ENCODE results near the gene ASCL3. TPM values are rescaled to one million over a fixed set of nuclear protein-coding genes. Genes with fewer than 3 reads are reported as not detected.
"Not testable (repeated sequence)": the region's sequence is repeated elsewhere in the genome, so short reads cannot be mapped to it uniquely, and the experiment has no call there.

Gene ASCL3
- total and polyA plus RNA-seq, 10 of the 15 experiments (the other 5 are each of a cell fraction or from before 2014, with no cell fraction given), result not detected

DNA sequence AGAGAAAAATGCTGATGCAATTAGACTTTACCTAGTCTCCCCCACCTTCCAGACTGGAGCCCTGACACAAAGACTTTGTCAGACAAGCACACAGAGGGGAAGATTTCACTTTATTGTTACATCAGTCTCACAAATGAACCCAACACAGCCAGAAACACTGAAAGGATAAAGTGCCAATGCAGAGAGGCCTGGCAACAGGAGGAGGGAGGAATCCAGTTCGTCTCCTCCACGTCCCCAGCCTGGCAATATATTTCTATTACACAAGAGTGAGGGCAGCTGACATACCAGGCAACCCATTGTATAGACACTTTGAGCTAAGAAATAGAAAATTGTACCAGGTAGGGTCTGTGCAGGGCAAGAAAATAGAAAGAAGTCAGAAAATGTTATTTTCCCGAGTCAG lies 37.7 kb upstream of the ASCL3 start:
- WGBS (ENCODE audit: insufficient coverage, insufficient replicate concordance, low lambda C conversion rate, missing lambda C conversion rate), result 55% methylated on average over 3 of the region's 3 CpGs
- in situ Hi-C loops (cut with MboI) (no loop called here), intact Hi-C loops (cut with micrococcal nuclease; ENCODE audit: unreplicated experiment) (no loop called here)
- Histone ChIP-seq H3K9me3 (replicated peaks; ENCODE audit: control insufficient read depth, insufficient read depth, low read length) (no peaks in the 10 kb centered on the region), H3K4me1 (ENCODE audit: control insufficient read depth, insufficient read depth, low read length) (no peaks in the 10 kb centered on the region), H3K4me2 (ENCODE audit: control insufficient read depth, insufficient read depth) (no peak overlapping the region), H3K4me3 (no peak overlapping the region), H3K79me2 (ENCODE audit: control insufficient read depth, insufficient read depth, low read length) (no peaks in the 10 kb centered on the region), H3K27me3 (replicated peaks in 1 of 2; ENCODE audit: control insufficient read depth in 2 of 2, insufficient read depth in 2 of 2, low read length in 1 of 2) (no peaks in the 10 kb centered on the region), H2AFZ (ENCODE audit: control insufficient read depth, low read depth, low read length) (no peak overlapping the region), H3K36me3 (ENCODE audit: control insufficient read depth in 2 of 2, insufficient read depth in 2 of 2, low read length in 1 of 2) (no peaks in the 10 kb centered on the region), H3K27ac (ENCODE audit: control insufficient read depth, insufficient read depth) (no peak overlapping the region), H3K9ac (ENCODE audit: control insufficient read depth, insufficient read depth, low read length) (no peak overlapping the region), H4K20me1 (ENCODE audit: control insufficient read depth, insufficient read depth) (no peaks in the 10 kb centered on the region)
- no TSS peak for BruUV-seq (replicated peaks)
- ATAC-seq (no peak), DNase-seq (ENCODE audit: low read depth, low spot score) (no peak), FAIRE-seq (no peak)
- POLR2A ChIA-PET, result interaction anchor here (0.6 kb wide), 1 partner anchor 366 kb away, joined by 3 read pairs; no protein-coding TSS in a partner anchor
- no peak for TF ChIP-seq NR2C1 (IDR thresholded peaks at IDR 0.05)
- TF ChIP-seq ZNF384 (IDR thresholded peaks at IDR 0.05; ENCODE audit: borderline replicate concordance, low read depth, low read length), result no peak
- TF ChIP-seq, protein P1, sequence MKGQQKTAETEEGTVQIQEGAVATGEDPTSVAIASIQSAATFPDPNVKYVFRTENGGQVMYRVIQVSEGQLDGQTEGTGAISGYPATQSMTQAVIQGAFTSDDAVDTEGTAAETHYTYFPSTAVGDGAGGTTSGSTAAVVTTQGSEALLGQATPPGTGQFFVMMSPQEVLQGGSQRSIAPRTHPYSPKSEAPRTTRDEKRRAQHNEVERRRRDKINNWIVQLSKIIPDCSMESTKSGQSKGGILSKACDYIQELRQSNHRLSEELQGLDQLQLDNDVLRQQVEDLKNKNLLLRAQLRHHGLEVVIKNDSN (IDR thresholded peaks at IDR 0.05; ENCODE audit: borderline replicate concordance, extremely low read length, insufficient read depth, low read depth, low read length), result no peak
- TF ChIP-seq, protein P2, sequence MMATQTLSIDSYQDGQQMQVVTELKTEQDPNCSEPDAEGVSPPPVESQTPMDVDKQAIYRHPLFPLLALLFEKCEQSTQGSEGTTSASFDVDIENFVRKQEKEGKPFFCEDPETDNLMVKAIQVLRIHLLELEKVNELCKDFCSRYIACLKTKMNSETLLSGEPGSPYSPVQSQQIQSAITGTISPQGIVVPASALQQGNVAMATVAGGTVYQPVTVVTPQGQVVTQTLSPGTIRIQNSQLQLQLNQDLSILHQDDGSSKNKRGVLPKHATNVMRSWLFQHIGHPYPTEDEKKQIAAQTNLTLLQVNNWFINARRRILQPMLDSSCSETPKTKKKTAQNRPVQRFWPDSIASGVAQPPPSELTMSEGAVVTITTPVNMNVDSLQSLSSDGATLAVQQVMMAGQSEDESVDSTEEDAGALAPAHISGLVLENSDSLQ (IDR thresholded peaks at IDR 0.05), result no peak
- TF ChIP-seq, protein P3, sequence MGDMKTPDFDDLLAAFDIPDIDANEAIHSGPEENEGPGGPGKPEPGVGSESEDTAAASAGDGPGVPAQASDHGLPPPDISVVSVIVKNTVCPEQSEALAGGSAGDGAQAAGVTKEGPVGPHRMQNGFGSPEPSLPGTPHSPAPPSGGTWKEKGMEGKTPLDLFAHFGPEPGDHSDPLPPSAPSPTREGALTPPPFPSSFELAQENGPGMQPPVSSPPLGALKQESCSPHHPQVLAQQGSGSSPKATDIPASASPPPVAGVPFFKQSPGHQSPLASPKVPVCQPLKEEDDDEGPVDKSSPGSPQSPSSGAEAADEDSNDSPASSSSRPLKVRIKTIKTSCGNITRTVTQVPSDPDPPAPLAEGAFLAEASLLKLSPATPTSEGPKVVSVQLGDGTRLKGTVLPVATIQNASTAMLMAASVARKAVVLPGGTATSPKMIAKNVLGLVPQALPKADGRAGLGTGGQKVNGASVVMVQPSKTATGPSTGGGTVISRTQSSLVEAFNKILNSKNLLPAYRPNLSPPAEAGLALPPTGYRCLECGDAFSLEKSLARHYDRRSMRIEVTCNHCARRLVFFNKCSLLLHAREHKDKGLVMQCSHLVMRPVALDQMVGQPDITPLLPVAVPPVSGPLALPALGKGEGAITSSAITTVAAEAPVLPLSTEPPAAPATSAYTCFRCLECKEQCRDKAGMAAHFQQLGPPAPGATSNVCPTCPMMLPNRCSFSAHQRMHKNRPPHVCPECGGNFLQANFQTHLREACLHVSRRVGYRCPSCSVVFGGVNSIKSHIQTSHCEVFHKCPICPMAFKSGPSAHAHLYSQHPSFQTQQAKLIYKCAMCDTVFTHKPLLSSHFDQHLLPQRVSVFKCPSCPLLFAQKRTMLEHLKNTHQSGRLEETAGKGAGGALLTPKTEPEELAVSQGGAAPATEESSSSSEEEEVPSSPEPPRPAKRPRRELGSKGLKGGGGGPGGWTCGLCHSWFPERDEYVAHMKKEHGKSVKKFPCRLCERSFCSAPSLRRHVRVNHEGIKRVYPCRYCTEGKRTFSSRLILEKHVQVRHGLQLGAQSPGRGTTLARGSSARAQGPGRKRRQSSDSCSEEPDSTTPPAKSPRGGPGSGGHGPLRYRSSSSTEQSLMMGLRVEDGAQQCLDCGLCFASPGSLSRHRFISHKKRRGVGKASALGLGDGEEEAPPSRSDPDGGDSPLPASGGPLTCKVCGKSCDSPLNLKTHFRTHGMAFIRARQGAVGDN (IDR thresholded peaks at IDR 0.05), result no peak
- TF ChIP-seq SMAD1 (IDR thresholded peaks at IDR 0.05; ENCODE audit: low read depth, partially characterized antibody), result no peak
- TF ChIP-seq SMC3 (IDR thresholded peaks at IDR 0.05; ENCODE audit: borderline replicate concordance, low read length), result no peak
- no peak for TF ChIP-seq HDGF (IDR thresholded peaks at IDR 0.05)
- no peak for TF ChIP-seq CBX5 (IDR thresholded peaks at IDR 0.05; ENCODE audit: low read depth)
- no peak for TF ChIP-seq ZBED1 (IDR thresholded peaks at IDR 0.05; ENCODE audit: borderline replicate concordance)
- TF ChIP-seq GATAD2B (conservative IDR thresholded peaks at IDR 0.05; ENCODE audit: low read depth), result no peak
- TF ChIP-seq, protein P4, sequence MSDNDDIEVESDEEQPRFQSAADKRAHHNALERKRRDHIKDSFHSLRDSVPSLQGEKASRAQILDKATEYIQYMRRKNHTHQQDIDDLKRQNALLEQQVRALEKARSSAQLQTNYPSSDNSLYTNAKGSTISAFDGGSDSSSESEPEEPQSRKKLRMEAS (IDR thresholded peaks at IDR 0.05; ENCODE audit: low read depth, low read length), result no peak
- CTCF ChIA-PET, result interaction anchor here (1.0 kb wide), 1 partner anchor 21 kb away, joined by 3 read pairs; no protein-coding TSS in a partner anchor
- SMC1A ChIA-PET (ENCODE audit: uncharacterized antibody, unreplicated experiment), result interaction anchor here (1.5 kb wide), 1 partner anchor 15 kb away, joined by 3 read pairs; no protein-coding TSS in a partner anchor
- RAD21 ChIA-PET (ENCODE audit: unreplicated experiment), result no interaction called here

DNA sequence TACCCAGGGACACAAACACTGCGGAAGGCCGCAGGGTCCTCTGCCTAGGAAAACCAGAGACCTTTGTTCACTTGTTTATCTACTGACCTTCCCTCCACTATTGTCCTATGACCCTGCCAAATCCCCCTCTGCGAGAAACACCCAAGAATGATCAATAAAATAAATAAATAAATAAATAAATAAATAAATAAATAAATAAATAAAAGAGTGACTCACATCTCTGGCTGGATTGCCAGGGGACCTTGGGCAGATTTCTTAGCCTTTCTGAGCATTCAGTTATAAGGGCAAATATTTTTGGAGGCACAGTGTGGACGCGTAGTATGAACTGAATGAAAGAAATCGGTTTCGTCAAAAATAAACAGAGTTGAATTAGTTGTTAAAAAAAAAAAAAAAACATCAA lies 36.5 kb upstream of the ASCL3 start:
- in situ Hi-C loops (cut with MboI); DNase-seq (ENCODE audit: low read depth, low spot score); H3K4me3 ChIP-seq; FAIRE-seq; H3K4me2 ChIP-seq (ENCODE audit: control insufficient read depth, insufficient read depth); H3K27me3 ChIP-seq (replicated peaks in 1 of 2; ENCODE audit: control insufficient read depth in 2 of 2, insufficient read depth in 2 of 2, low read length in 1 of 2); H3K36me3 ChIP-seq (ENCODE audit: control insufficient read depth in 2 of 2, insufficient read depth in 2 of 2, low read length in 1 of 2); CTCF ChIA-PET; intact Hi-C loops (cut with micrococcal nuclease; ENCODE audit: unreplicated experiment); SMC1A ChIA-PET (ENCODE audit: uncharacterized antibody, unreplicated experiment); H3K79me2 ChIP-seq (ENCODE audit: control insufficient read depth, insufficient read depth, low read length); H4K20me1 ChIP-seq (ENCODE audit: control insufficient read depth, insufficient read depth); H3K4me1 ChIP-seq (ENCODE audit: control insufficient read depth, insufficient read depth, low read length); BruUV-seq (replicated peaks); RAD21 ChIA-PET (ENCODE audit: unreplicated experiment); H3K9me3 ChIP-seq (replicated peaks; ENCODE audit: control insufficient read depth, insufficient read depth, low read length); H3K9ac ChIP-seq (ENCODE audit: control insufficient read depth, insufficient read depth, low read length); H2AFZ ChIP-seq (ENCODE audit: control insufficient read depth, low read depth, low read length); H3K27ac ChIP-seq (ENCODE audit: control insufficient read depth, insufficient read depth); POLR2A ChIA-PET; ATAC-seq: not testable (repeated sequence)
- 80% methylated on average over 5 of the region's 7 CpGs for WGBS (ENCODE audit: insufficient coverage, insufficient replicate concordance, low lambda C conversion rate, missing lambda C conversion rate)
